GM11168 (cell line): Measurements from ENCODE around the gene DEAF1.
"Not testable (repeated sequence)": the region's sequence is repeated elsewhere in the genome, so short reads cannot be mapped to it uniquely, and the experiment has no call there.

ENCODE experiments used
- in situ Hi-C: fragments of 300-500 bp; cut with MboI; formaldehyde crosslinking; loops from one replicate; pipeline ENCODE4 v1.12.0; 2022; ENCODE audit warnings: low sequenced_read_pairs; ENCODE audit not compliant: unreplicated experiment

DEAF1 gene, protein sequence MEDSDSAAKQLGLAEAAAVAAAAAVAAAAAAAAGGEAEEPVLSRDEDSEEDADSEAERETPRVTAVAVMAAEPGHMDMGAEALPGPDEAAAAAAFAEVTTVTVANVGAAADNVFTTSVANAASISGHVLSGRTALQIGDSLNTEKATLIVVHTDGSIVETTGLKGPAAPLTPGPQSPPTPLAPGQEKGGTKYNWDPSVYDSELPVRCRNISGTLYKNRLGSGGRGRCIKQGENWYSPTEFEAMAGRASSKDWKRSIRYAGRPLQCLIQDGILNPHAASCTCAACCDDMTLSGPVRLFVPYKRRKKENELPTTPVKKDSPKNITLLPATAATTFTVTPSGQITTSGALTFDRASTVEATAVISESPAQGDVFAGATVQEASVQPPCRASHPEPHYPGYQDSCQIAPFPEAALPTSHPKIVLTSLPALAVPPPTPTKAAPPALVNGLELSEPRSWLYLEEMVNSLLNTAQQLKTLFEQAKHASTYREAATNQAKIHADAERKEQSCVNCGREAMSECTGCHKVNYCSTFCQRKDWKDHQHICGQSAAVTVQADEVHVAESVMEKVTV

DNA sequence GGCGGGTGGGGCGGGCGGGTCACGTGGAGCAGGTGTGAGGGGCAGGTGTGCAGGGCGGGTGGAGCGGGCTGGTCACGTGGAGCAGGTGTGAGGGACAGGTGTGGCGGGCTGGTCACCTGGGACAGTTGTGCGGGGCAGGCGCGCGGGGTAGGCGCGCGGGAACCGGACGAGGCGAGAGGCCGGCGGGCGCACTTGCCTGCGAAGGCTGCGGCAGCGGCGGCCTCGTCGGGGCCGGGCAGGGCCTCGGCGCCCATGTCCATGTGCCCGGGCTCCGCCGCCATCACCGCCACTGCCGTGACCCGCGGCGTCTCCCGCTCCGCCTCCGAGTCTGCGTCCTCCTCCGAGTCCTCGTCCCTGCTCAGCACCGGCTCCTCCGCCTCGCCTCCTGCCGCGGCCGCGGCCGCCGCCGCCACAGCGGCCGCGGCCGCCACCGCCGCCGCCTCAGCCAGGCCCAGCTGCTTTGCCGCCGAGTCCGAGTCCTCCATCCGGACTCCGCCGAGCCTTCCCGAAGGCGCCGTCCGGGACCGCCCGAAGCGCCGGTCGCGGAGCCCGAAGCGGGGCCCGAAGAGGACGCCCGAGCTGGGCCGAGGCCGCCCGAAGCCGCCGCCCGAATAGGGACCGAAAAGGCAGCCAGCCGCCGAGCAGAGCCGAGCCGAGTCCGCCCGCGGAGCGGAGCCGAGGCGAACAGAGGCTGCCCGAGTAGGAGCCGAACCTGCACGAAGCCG is at the start of gene DEAF1:
Gene DEAF1, minus strand, starts transcription at position 660 of the 725 bp plus-strand sequence. Its CDS starts 175 bp downstream, at position 485.
- in situ Hi-C loops: no loop called here

DNA sequence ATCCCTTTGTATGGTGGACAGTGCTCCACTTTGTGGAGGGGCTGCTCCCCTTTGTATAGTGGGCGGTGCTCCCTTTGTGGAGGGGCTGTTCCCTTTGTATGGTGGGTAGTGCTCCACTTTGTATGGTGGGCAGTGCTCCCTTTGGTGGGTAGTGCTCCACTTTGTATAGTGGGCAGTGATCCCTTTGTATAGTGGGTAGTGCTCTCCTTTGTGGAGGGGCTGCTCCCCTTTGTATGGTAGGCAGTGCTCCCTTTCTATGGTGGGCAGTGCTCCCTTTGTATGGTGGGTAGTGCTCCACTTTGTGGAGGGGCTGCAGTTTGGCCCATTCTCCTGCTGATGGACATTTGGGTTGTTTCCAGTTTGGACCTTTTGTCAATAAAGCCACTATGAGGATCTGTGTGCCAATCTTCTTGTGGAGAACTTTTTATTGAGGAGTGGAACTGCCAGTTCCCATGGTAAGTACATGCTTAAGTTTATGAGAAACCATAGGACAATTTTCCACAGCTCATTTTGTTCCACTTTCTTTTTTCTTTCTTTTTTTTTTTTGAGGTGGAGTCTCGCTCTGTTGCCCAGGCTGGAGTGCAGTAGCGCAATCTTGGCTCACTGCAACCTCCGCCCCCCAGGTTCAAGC is 47.7 kb upstream of the DEAF1 start:
- in situ Hi-C loops: no loop called here

DNA sequence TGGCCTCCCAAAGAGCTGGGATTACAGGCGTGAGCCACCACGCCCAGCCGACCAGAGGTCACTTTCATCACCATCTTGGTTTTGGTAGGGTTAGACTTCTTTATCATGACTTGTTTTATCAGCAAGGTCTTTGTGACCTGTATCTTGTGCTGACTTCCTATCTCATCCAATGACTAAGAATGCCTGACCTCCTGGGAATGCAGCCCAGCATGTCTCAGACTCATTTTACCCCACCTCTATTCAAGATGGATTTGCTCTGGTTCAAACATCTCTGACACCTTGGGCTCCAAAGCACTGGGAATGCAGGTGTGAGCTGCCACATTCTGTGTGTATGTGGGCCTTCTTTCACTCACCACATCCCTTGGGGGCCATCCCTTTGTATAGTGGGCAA is 47.1 kb upstream of the DEAF1 start:
- in situ Hi-C loops: no loop called here

DNA sequence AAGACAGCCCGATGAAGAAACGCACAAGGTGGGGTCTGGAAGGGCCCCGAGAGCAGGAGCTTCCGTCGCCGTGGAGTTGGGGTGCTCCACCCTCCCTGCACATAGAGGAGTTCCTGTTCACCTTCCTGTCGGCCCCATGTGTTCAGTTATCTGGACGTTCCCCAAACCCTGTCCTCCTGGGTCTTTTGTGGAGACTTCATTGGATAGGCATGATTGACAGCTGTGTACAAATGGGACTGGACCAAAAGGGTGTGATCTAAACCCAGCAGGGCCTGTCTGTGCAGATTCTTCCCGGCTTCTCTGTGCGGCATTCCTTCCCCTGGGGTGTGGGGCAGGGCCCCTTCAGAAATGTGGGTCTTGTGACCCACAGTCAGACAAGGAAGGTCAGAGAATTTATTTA is 42.9 kb upstream of the DEAF1 start:
- in situ Hi-C loops: not testable (repeated sequence)

DNA sequence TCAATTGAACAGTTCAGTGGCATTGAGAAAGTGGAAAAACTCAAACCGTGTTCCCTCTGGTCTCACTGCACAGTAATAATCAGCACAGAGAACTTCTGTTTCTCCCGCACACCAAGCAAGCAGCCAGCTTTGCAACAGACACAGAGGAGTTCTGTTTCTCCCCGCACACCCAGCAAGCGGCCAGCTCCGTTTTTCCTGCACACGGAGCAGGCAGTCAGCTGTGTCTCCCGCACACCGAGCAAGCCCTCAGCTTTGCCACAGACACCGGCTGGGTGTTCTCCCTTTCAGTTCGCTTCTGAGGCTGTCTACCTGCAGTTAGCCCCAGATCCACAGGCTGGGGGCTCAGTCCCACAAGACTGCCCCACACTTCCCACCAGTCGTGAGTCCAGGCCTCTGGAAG is 42.3 kb upstream of the DEAF1 start:
- in situ Hi-C loops: no loop called here

DNA sequence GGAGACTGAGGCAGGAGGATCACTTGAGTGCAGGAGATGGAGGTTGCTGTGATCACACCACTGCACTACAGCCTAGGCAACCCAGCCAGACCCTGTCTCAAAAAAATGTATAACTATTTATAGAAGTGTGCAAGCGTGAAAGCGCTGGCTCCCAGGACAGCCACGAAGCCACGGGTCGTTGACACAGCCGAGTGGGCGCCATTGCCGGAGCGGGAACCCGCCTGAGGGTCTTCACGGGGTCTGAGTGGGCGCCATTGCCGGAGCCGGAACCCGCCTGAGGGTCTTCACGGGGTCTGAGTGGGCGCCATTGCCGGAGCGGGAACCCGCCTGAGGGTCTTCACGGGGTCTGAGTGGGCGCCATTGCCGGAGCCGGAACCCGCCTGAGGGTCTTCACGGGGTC is 39.5 kb upstream of the DEAF1 start:
- in situ Hi-C loops: not testable (repeated sequence)

DNA sequence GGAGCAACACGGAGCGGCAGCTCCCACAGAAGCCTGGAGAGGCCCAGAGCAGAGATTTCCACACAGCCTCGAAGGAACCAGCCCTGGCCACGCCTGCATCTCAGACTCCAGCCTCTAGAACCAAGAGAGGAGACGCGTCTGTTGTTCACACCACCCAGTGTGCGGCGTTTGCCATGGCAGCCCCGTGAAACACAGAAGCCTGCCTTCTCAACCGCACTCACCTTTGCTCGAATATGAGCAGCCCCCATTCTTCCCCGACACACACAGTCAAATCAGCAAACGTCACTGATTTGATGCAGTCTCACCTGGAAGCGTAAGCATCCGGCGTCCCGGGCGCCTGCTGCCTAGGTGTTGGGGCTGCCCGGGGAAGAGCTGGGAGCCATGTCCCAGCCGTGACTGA is 38.0 kb upstream of the DEAF1 start:
- in situ Hi-C loops: no loop called here

DNA sequence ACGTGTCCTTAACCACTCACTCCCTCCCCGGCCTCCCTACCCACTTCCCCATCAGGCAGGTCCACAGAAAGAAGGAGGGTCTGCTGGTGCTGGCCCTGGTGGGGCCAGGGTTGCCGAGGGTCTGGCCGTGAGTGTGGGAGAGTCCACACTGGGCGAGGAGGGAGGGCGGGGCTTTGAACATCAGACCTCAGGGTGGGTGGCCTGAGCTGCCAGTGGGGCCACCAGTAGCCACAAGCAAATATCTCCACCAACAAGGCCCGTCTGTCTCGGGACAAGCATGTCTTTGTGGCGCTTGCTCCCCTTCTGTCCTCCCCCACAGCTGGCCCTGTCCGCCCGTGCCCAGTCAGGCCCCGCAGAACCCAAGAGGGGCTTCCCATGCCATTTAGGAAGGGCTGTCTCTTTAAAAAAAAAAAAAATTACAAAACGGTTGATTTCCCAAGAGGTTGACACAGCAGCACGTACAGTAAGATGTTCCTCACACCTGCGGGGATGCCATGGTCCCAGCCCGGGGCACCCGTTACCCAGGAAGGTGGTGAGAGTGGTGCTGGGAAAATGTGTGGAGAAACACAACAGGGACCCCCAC is 34.6 kb upstream of the DEAF1 start:
- in situ Hi-C loops: no loop called here

DNA sequence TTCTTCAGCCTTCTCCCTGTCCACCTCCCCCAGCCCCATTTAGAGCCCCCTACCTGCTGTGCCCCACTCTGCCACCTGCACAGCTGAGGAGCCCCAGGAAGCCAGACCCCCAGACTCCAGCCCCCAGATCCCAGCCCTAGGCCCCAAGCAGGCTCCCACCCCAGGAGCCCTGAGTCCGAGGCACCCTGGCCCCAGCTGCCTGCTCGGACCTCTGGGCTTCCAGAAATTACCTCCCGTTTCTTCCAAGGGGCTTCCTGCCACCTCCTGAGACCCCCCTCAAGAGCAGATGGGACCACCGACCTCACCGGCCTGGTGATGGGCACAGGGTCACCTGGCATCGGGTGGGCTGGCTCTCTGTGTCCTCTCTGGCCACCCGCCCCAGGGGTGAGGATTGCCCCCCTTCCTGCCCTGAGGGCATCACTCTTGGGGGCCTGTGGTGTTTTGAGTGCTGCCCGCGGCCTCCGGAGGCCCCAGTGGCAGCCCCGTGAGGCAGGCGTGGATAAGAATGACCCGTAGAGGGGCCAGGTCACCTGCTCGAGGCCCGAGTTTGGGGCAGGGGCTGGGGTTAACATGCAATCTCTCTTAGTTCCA is 34.0 kb upstream of the DEAF1 start:
- in situ Hi-C loops: no loop called here

DNA sequence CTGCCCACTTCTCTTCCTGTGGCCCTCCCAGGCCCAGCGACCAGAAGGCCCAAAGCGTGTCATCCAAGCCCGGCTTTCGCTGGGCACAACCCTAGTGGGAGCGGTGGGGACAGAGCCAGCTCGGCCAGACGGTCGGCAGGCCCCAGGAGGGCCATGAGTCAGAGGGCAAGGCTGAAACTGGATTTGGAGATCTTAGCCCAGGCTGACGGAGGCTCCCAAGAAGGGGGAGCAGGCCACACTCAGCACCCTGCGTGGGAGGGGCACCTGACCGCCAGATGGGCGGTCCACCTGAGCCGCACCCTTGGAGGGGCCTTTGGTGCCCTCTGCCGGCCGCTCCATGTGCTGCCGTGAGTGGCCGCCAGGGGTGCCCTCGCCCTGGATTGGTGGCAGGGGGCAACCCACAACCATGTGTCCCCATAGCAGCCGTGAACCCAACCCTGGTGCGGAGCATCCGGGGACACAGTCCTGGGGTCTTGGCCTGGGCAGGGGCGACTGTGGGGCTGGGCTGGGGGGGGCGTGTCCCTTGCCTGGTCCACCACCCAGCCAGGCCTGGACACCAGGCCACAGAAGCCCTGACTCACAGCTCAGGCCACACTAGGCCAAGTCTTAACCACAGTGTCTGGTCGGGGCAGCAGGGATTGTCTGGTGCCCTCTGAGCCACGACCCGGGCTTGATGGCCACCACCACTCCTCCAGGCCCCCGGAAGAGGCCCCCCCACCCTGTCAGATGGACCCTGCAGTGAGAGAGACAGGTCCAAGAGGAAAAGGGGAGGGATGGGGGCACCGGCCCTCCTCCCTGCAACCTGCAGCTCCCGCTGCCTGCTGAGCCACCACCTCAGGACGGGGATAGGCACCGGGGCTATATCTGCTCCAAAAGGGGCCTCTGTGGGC is 33.1 kb upstream of the DEAF1 start:
- in situ Hi-C loops: no loop called here

DNA sequence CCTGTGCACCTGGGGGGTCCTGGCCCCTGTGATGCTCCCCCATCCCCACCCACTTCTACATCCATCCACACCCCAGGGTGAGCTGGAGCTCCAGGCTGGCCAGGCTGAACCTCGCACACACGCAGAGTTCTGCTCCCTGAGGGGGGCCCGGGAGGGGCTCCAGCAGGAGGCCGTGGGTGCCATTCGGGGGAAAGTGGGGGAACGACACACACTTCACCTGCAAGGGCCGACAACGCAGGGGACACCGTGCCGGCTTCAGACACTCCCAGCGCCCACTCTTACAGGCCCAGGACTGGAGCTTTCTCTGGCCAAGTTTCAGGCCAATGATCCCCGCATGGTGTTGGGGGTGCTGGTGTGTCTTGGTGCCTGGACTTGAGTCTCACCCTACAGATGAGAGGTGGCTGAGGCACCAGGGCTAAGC is 32.3 kb upstream of the DEAF1 start:
- in situ Hi-C loops: no loop called here

DNA sequence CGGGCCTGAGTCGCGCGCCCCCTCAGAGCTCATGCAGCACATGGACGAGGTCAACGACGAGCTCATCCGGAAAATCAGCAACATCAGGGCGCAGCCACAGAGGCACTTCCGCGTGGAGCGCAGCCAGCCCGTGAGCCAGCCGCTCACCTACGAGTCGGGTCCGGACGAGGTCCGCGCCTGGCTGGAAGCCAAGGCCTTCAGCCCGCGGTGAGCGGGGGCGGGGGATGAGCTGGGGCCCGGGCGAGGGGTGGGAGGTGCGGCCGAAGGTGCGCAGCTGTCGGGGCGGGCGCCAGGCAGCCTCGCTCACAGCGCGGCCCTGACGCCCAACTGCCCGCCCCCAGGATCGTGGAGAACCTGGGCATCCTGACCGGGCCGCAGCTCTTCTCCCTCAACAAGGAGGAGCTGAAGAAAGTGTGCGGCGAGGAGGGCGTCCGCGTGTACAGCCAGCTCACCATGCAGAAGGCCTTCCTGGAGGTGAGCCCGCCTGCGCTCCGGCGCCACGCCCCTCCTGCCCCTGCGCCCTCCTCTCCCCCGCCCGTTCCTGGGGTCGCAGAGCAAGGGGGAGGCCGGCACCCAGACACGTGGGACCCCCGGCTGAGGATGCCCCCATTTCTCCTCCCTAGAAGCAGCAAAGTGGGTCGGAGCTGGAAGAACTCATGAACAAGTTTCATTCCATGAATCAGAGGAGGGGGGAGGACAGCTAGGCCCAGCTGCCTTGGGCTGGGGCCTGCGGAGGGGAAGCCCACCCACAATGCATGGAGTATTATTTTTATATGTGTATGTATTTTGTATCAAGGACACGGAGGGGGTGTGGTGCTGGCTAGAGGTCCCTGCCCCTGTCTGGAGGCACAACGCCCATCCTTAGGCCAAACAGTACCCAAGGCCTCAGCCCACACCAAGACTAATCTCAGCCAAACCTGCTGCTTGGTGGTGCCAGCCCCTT is 31.5 kb upstream of the DEAF1 start:
- in situ Hi-C loops: no loop called here

DNA sequence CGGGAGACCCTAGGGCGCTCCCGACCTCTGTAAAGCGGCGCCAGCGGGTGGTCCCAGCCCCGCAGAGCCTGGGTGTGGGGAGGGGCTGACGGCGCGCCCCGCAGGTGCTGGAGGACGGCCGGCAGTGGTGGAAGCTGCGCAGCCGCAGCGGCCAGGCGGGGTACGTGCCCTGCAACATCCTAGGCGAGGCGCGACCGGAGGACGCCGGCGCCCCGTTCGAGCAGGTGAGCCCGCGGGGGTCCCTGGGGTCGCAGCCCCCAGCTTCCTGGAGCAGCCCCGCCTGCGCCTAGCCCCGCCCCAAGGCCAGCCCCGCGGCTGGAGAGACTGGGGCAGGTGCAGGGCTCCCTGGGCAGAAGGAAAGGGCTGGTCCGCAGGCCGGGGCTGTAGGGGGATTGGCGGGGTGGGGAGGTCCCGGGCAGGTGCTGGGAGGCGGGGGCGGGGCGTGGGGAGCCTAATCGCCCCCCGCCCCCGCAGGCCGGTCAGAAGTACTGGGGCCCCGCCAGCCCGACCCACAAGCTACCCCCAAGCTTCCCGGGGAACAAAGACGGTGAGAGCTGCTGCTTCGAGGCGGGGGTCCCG is 30.7 kb upstream of the DEAF1 start:
- in situ Hi-C loops: no loop called here

DNA sequence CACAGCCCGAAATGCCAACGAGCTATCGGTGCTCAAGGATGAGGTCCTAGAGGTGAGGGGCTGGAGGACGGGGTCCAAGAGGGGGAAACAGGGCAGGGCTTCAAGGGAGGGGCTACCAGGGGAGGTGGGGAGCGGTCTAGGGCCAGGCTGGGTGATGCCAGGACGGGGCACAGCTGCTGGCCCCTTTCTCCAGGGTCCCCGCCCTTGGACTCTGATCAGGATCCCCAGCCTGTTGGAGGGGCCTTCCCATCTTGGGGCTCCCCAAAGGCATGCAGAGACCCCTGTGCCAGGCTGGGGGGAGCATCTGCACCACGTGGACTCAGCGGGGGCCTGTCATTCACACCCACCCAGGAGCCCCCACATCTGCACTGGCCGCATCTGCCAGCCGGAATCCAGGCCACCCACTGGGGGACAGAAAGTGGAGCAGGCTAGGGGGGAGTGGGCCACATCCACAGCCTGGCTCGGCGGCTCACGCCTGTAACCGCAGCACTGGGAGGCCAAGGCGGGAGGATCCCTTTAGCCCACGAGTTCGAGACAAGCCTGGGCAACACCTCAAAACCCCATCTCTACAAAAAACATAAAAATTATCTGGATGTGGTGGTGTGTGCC is 29.9 kb upstream of the DEAF1 start:
- in situ Hi-C loops: no loop called here

DNA sequence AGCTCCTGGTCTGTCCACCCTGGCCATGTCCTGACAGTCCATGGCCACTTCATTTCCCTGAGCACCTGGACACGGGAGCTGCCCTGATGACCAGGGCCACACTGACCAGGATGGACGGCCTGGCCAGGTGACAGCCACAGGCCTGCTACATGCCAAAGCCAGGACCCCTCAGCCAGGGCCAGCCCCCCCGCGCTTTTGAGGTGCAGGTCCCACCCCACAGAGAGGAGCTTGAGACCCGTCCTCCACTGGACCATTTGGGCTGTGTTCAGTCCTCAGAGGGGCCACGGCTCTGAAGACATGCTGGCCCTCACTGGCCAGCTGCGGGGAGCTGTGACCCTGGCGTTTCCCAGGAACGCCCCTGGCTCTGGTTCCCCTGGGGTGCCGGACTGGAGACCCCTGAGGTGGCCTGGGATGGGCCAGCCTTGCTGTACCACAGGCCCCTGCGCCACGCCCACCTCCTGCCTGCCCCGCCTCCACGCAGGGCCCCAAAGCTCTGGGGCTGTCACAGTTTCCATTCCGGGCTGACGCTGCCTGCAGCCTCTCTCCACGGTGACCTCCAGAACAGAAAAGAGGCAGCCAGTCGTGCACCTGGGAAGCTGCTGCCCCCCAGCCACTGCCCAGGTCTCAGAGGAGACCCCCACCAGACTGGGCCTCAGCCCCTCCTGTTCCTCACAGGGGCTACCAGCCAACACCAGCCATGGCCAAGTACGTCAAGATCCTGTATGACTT is 29.2 kb upstream of the DEAF1 start:
- in situ Hi-C loops: no loop called here

DNA sequence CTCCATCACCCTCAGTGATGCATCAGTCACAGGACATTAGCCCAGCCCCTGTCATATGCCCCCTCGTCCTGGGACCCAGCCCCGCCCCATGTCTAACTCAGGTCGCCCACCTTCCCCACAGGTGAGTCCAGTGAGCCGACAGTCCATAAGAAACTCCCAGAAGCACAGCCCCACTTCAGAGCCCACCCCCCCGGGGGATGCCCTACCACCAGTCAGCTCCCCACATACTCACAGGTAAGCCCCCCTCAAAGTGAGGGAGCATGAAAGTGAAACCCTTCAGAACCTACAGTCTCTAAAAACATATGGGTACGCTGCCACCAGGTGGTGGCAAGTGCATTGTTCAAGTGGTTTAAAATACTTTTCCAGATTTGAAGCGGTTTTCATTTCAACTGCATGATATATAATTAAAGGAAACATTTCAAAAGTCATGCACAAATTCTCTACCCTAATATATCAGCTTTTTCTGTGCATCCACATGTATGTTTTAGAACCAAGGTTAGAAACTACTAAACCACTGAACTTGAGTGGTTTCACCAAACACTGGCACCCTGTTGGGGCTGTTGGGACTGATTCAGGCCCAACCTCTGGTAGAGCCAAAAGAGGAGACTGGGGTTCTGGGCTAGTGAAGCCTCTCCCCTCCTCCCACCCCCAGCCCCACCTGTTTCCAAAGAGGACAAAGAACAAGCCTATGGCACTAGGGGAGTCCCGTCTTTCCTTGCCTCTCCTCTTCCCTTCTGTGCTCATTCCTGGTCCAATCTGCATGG is 28.3 kb upstream of the DEAF1 start:
- in situ Hi-C loops: no loop called here
